WTC11 (cell line): ENCODE results near the gene ADGRL3. TPM values are rescaled to one million over a fixed set of nuclear protein-coding genes. Genes with fewer than 3 reads are reported as not detected.

Experiments used
- ATAC-seq: fragments of 200-7000 bp; cut with Tn5 transposase; 2 replicates; pipeline ENCODE4 v1.10.0; 2021; ENCODE audit warnings: mild to moderate bottlenecking, moderate library complexity
- CTCF ChIA-PET: fragments of 300-600 bp; sonication (Branson Sonifier 250); formaldehyde crosslinking; loops from one replicate; lab custom pipeline; 2021; ENCODE audit warnings: antibody characterized with exemption; lab: Charles Lee
- POLR2A ChIA-PET: fragments of 350-600 bp; sonication (Branson Sonifier 250); formaldehyde crosslinking; loops from one replicate; lab custom pipeline; 2021; ENCODE audit warnings: antibody characterized with exemption; lab: Charles Lee
- DNase-seq: peaks from one replicate; pipeline ENCODE4 v3.0.0; 2021; ENCODE audit warnings: low spot score
- H3K27ac Mint-ChIP-seq: 2 replicates; pipeline ENCODE4 v1.8.0; 2021; ENCODE audit warnings: mixed read lengths
- H3K27me3 Mint-ChIP-seq: 2 replicates; pipeline ENCODE4 v1.8.0; 2021; ENCODE audit warnings: low read depth, mild to moderate bottlenecking, moderate library complexity, mixed read lengths
- H3K36me3 Mint-ChIP-seq: 2 replicates; pipeline ENCODE4 v1.8.0; 2021; ENCODE audit warnings: mixed read lengths
- H3K4me1 Mint-ChIP-seq: 2 replicates; pipeline ENCODE4 v1.8.0; 2022; ENCODE audit warnings: mixed read lengths
- H3K4me3 Mint-ChIP-seq: 2 replicates; pipeline ENCODE4 v1.8.0; 2021; ENCODE audit warnings: mild to moderate bottlenecking, moderate library complexity, mixed read lengths
- H3K9me3 Mint-ChIP-seq: 2 replicates; pipeline ENCODE4 v1.8.0; 2021; ENCODE audit warnings: mixed read lengths
- ARID4B ChIP-seq: sonication (generic); formaldehyde crosslinking; IDR thresholded peaks from 2 replicates; pipeline ENCODE4 v1.8.0; 2023; ENCODE audit warnings: missing genetic modification reagents, mild to moderate bottlenecking, borderline replicate concordance
- ATF1 ChIP-seq: sonication (generic); formaldehyde crosslinking; IDR thresholded peaks from 2 replicates; pipeline ENCODE4 v1.8.1; 2023; ENCODE audit warnings: mild to moderate bottlenecking, moderate library complexity, missing genetic modification reagents
- ATF2 ChIP-seq: sonication (generic); formaldehyde crosslinking; IDR thresholded peaks from 2 replicates; pipeline ENCODE4 v1.8.1; 2022; ENCODE audit warnings: low read depth, missing genetic modification reagents, borderline replicate concordance
- CBFB ChIP-seq: sonication (generic); formaldehyde crosslinking; IDR thresholded peaks from 2 replicates; pipeline ENCODE4 v1.8.1; 2022; ENCODE audit warnings: mild to moderate bottlenecking, low read depth, missing genetic modification reagents
- FOXP4 ChIP-seq: sonication (generic); formaldehyde crosslinking; IDR thresholded peaks from 2 replicates; pipeline ENCODE4 v1.8.0; 2022; ENCODE audit warnings: mild to moderate bottlenecking, missing genetic modification reagents
- NFE2L1 ChIP-seq: sonication (generic); formaldehyde crosslinking; IDR thresholded peaks from 2 replicates; pipeline ENCODE4 v1.8.1; 2023; ENCODE audit warnings: missing genetic modification reagents
- NR1H2 ChIP-seq: sonication (generic); formaldehyde crosslinking; IDR thresholded peaks from 2 replicates; pipeline ENCODE4 v1.9.0; 2021; ENCODE audit warnings: mild to moderate bottlenecking, moderate library complexity, missing genetic modification reagents
- NR2C2 ChIP-seq: sonication (generic); formaldehyde crosslinking; IDR thresholded peaks from 2 replicates; pipeline ENCODE4 v1.8.0; 2022; ENCODE audit warnings: mild to moderate bottlenecking, missing genetic modification reagents
- TCF7 ChIP-seq: sonication (generic); formaldehyde crosslinking; IDR thresholded peaks from 2 replicates; pipeline ENCODE4 v1.8.0; 2022; ENCODE audit warnings: mild to moderate bottlenecking, low read depth, missing genetic modification reagents, moderate library complexity
- TEAD1 ChIP-seq: sonication (generic); formaldehyde crosslinking; IDR thresholded peaks from 2 replicates; pipeline ENCODE4 v1.8.0; 2022; ENCODE audit warnings: mild to moderate bottlenecking, missing genetic modification reagents
- ZBTB21 ChIP-seq: sonication (generic); formaldehyde crosslinking; IDR thresholded peaks from 2 replicates; pipeline ENCODE4 v1.8.1; 2023; ENCODE audit warnings: mild to moderate bottlenecking, missing genetic modification reagents, borderline replicate concordance
- total RNA-seq: library from RNA; stranded (reverse); gene quantifications from 3 replicates; pipeline ENCODE4 v1.2.3, GENCODE V29; 2021
- TF ChIP-seq, protein P1 (sequence below): sonication (generic); formaldehyde crosslinking; IDR thresholded peaks from 2 replicates; pipeline ENCODE4 v1.8.1; 2023; ENCODE audit warnings: mild to moderate bottlenecking, moderate library complexity, missing genetic modification reagents
- TF ChIP-seq, protein P2 (sequence below): fragments of 250-450 bp; sonication (Bioruptor Pico); IDR thresholded peaks from 2 replicates; pipeline ENCODE4 v1.9.0; 2021; ENCODE audit warnings: moderate library complexity, mild to moderate bottlenecking, inconsistent platforms, borderline replicate concordance
- TF ChIP-seq, protein P3 (sequence below): sonication (generic); formaldehyde crosslinking; IDR thresholded peaks from 2 replicates; pipeline ENCODE4 v1.8.0; 2023; ENCODE audit warnings: mild to moderate bottlenecking, missing genetic modification reagents
- TF ChIP-seq, protein P4 (sequence below): fragments of 200-600 bp; IDR thresholded peaks from 2 replicates; pipeline ENCODE4 v1.8.0; 2022; ENCODE audit warnings: antibody characterized with exemption
- TF ChIP-seq, protein P5 (sequence below): sonication (generic); formaldehyde crosslinking; IDR thresholded peaks from 2 replicates; pipeline ENCODE4 v1.8.1; 2022; ENCODE audit warnings: mild to moderate bottlenecking, moderate library complexity, missing genetic modification reagents

The ADGRL3 gene
- total RNA-seq, 1 experiment from 2014 or later = 8.7 TPM

DNA sequence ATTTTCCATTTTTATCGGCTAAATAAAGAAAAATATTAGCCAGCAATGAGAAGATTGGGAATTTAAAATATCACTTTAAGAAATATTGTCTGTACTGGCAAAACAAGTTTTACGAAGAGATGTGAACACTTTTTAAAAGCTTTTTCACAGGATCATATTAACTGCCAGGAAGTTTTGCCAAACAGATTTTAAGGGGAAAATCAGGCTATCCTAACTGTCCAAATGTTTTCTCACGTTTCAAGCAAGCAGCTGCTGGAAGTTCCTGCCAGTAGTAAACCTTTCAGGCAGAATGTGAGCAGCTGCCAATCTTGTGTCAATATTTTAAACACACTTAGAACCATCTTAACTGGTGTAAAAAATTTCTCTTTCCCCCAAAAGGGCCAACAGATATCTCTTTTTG, 101.1 kb downstream of the ADGRL3 start (continued):
- TF ChIP-seq ARID4B (CRISPR knock-in tag) = no peak
- TF ChIP-seq, protein P1, sequence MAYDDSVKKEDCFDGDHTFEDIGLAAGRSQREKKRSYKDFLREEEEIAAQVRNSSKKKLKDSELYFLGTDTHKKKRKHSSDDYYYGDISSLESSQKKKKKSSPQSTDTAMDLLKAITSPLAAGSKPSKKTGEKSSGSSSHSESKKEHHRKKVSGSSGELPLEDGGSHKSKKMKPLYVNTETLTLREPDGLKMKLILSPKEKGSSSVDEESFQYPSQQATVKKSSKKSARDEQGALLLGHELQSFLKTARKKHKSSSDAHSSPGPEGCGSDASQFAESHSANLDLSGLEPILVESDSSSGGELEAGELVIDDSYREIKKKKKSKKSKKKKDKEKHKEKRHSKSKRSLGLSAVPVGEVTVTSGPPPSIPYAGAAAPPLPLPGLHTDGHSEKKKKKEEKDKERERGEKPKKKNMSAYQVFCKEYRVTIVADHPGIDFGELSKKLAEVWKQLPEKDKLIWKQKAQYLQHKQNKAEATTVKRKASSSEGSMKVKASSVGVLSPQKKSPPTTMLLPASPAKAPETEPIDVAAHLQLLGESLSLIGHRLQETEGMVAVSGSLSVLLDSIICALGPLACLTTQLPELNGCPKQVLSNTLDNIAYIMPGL = no peak
- TF ChIP-seq TCF7 (CRISPR knock-in tag) = no peak
- no peak for TF ChIP-seq NR1H2
- TF ChIP-seq, protein P2, sequence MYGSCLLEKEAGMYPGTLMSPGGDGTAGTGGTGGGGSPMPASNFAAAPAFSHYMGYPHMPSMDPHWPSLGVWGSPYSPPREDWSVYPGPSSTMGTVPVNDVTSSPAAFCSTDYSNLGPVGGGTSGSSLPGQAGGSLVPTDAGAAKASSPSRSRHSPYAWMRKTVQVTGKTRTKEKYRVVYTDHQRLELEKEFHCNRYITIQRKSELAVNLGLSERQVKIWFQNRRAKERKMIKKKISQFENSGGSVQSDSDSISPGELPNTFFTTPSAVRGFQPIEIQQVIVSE = no peak

- H3K36me3 Mint-ChIP-seq = no peaks in the 10 kb centered on the region
- CTCF ChIA-PET = no interaction called here
- no peak overlapping the region for H3K4me3 Mint-ChIP-seq
- POLR2A ChIA-PET = no interaction called here
- no peak for DNase-seq
- peaks cover 14% of the 10 kb centered on the region for H3K9me3 Mint-ChIP-seq
- peaks cover 27% of the 10 kb centered on the region for H3K4me1 Mint-ChIP-seq
- H3K27ac Mint-ChIP-seq = peak overlapping the region; percentile 3; the same call in 1 of the 2 replicates
- no peak for ATAC-seq
- H3K27me3 Mint-ChIP-seq = no peaks in the 10 kb centered on the region
- TF ChIP-seq TEAD1 (CRISPR knock-in tag) (no peak), ATF1 (CRISPR knock-in tag) (no peak), FOXP4 (CRISPR knock-in tag) (no peak)
These were observed 107.9 kb downstream of the ADGRL3 start for GRCh38 chr4:61308033-61308432.

DNA sequence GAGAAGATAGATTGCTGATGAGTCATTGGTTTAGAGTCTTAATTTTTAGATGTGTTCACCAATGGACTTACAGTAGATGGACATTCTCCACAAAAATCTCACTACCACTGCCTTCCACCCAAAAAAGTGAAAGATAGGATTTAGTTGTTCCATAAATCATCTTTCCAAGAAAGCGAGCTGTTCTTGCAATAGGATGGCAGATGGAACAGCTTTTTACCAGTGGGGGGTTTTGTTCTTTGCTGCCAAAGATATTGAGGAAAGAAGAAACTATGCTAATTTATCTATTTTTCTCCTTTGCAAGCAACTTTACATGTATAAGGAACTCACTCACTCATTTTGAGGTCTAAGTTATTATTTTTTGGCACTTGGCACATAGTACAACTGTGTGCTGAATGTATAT, 109.5 kb downstream of the ADGRL3 start:
- Mint-ChIP-seq H3K4me1 (peaks cover 14% of the 10 kb centered on the region), H3K36me3 (no peaks in the 10 kb centered on the region), H3K9me3 (peaks cover 14% of the 10 kb centered on the region), H3K27ac (no peak overlapping the region), H3K4me3 (no peak overlapping the region), H3K27me3 (no peaks in the 10 kb centered on the region)
- ChIA-PET CTCF (no interaction called here), POLR2A (no interaction called here)
- DNase-seq (no peak), ATAC-seq (no peak)
- TF ChIP-seq, protein P3, sequence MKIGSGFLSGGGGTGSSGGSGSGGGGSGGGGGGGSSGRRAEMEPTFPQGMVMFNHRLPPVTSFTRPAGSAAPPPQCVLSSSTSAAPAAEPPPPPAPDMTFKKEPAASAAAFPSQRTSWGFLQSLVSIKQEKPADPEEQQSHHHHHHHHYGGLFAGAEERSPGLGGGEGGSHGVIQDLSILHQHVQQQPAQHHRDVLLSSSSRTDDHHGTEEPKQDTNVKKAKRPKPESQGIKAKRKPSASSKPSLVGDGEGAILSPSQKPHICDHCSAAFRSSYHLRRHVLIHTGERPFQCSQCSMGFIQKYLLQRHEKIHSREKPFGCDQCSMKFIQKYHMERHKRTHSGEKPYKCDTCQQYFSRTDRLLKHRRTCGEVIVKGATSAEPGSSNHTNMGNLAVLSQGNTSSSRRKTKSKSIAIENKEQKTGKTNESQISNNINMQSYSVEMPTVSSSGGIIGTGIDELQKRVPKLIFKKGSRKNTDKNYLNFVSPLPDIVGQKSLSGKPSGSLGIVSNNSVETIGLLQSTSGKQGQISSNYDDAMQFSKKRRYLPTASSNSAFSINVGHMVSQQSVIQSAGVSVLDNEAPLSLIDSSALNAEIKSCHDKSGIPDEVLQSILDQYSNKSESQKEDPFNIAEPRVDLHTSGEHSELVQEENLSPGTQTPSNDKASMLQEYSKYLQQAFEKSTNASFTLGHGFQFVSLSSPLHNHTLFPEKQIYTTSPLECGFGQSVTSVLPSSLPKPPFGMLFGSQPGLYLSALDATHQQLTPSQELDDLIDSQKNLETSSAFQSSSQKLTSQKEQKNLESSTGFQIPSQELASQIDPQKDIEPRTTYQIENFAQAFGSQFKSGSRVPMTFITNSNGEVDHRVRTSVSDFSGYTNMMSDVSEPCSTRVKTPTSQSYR = no peak
- TF ChIP-seq, protein P4, sequence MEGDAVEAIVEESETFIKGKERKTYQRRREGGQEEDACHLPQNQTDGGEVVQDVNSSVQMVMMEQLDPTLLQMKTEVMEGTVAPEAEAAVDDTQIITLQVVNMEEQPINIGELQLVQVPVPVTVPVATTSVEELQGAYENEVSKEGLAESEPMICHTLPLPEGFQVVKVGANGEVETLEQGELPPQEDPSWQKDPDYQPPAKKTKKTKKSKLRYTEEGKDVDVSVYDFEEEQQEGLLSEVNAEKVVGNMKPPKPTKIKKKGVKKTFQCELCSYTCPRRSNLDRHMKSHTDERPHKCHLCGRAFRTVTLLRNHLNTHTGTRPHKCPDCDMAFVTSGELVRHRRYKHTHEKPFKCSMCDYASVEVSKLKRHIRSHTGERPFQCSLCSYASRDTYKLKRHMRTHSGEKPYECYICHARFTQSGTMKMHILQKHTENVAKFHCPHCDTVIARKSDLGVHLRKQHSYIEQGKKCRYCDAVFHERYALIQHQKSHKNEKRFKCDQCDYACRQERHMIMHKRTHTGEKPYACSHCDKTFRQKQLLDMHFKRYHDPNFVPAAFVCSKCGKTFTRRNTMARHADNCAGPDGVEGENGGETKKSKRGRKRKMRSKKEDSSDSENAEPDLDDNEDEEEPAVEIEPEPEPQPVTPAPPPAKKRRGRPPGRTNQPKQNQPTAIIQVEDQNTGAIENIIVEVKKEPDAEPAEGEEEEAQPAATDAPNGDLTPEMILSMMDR = no peak
- TF ChIP-seq CBFB (CRISPR knock-in tag) (no peak), NFE2L1 (no peak), ZBTB21 (CRISPR knock-in tag) (no peak), ATF2 (no peak), NR2C2 (no peak)
- TF ChIP-seq, protein P5, sequence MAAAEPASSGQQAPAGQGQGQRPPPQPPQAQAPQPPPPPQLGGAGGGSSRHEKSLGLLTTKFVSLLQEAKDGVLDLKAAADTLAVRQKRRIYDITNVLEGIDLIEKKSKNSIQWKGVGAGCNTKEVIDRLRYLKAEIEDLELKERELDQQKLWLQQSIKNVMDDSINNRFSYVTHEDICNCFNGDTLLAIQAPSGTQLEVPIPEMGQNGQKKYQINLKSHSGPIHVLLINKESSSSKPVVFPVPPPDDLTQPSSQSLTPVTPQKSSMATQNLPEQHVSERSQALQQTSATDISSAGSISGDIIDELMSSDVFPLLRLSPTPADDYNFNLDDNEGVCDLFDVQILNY = no peak
- TF ChIP-seq, protein P2 = no peak
